ENCODE data around the gene ISX.

DNA sequence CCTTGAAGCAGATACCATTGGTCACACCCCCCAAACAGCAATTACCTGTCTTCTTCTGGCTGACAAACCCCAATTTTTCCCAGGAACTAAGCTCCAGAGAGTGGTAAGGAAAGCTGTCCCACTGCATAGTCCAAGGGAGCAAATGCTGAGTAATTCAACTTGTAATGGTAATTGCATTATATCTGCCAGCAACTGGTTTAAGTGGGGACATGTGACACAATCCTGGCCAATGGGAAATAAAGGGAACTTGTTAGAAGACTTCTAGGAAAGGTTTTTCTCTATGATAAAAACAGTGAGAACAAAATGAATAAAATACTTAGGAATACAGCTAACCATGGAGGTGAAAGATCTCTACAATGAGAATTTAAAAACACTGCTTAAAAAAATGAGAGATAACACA is 9.5 kb upstream of the ISX start:
- TF ChIP-seq, protein P1, sequence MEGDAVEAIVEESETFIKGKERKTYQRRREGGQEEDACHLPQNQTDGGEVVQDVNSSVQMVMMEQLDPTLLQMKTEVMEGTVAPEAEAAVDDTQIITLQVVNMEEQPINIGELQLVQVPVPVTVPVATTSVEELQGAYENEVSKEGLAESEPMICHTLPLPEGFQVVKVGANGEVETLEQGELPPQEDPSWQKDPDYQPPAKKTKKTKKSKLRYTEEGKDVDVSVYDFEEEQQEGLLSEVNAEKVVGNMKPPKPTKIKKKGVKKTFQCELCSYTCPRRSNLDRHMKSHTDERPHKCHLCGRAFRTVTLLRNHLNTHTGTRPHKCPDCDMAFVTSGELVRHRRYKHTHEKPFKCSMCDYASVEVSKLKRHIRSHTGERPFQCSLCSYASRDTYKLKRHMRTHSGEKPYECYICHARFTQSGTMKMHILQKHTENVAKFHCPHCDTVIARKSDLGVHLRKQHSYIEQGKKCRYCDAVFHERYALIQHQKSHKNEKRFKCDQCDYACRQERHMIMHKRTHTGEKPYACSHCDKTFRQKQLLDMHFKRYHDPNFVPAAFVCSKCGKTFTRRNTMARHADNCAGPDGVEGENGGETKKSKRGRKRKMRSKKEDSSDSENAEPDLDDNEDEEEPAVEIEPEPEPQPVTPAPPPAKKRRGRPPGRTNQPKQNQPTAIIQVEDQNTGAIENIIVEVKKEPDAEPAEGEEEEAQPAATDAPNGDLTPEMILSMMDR (IDR thresholded peaks at IDR 0.05): no peak
- TF ChIP-seq POLR2A (IDR thresholded peaks at IDR 0.05): no peak
